Measurements from ENCODE around the gene CAMSAP2. TPM values are rescaled to one million over a fixed set of nuclear protein-coding genes. Genes with fewer than 3 reads are reported as not detected.

Gene CAMSAP2
- total RNA-seq, 2 donors from 2014 or later: 5.4 to 7.5 TPM

DNA sequence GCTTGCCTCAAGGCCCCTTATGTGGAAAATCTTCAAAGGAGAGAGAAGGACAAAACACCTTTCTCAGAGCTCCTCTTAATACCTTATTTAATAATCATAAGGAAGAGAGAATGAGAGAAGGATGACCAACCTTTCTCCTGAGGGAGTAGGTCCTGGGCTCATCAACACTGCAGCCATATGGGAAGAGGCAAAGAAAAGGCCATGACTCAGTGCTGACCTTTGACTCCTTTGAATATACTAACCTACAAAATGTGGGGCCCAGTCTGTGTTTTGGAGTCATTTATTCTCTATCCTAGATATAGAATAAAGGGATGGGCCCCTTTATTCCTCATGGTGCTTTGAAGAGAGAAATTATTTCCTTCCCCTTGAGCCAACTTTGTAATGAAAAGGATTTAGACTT, 38.3 kb downstream of the CAMSAP2 start:
- TF ChIP-seq, protein P1, sequence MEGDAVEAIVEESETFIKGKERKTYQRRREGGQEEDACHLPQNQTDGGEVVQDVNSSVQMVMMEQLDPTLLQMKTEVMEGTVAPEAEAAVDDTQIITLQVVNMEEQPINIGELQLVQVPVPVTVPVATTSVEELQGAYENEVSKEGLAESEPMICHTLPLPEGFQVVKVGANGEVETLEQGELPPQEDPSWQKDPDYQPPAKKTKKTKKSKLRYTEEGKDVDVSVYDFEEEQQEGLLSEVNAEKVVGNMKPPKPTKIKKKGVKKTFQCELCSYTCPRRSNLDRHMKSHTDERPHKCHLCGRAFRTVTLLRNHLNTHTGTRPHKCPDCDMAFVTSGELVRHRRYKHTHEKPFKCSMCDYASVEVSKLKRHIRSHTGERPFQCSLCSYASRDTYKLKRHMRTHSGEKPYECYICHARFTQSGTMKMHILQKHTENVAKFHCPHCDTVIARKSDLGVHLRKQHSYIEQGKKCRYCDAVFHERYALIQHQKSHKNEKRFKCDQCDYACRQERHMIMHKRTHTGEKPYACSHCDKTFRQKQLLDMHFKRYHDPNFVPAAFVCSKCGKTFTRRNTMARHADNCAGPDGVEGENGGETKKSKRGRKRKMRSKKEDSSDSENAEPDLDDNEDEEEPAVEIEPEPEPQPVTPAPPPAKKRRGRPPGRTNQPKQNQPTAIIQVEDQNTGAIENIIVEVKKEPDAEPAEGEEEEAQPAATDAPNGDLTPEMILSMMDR (IDR thresholded peaks at IDR 0.05): no peak
- H3K9me3 ChIP-seq: no peaks in the 10 kb centered on the region
- H3K9ac ChIP-seq (ENCODE audit: low read depth in 2 of 2, low read length in 2 of 2): no peak overlapping the region
- no peak overlapping the region for H3K27ac ChIP-seq
- DNase-seq: no peak
- H3K27me3 ChIP-seq: no peaks in the 10 kb centered on the region
- no peaks in the 10 kb centered on the region for H3K4me1 ChIP-seq
- H3K4me3 ChIP-seq: no peak overlapping the region
- intact Hi-C loops (cut with DNase I): no loop called here
- H3K36me3 ChIP-seq: no peaks in the 10 kb centered on the region

DNA sequence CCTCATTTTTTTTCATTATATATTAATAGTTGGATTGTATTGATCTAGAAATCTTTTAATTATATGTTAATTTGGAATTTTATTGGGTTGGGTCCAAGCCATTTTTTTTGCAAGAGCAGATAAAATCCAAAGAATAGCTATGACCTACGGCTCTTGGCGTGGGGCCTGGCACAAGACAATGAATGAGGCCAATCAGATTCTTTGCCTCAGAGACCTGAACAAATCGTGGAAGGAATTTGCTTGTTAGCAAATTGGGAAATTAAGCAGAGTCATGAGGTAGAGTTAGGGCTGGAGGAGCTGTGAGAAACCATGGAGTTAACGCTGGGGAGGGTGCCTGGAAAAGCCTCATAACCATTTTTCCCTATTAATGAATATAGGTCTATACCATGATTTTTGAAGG, 40.1 kb downstream of the CAMSAP2 start:
- H3K4me1 ChIP-seq: no peaks in the 10 kb centered on the region
- no peak overlapping the region for H3K27ac ChIP-seq
- H3K9ac ChIP-seq (ENCODE audit: low read depth in 2 of 2, low read length in 2 of 2): no peak overlapping the region
- H3K27me3 ChIP-seq: no peaks in the 10 kb centered on the region
- H3K4me3 ChIP-seq: no peak overlapping the region
- TF ChIP-seq, protein P1 (IDR thresholded peaks at IDR 0.05): no peak
- no peaks in the 10 kb centered on the region for H3K9me3 ChIP-seq
- DNase-seq: no peak
- intact Hi-C loops (cut with DNase I): no loop called here
- H3K36me3 ChIP-seq: no peaks in the 10 kb centered on the region

DNA sequence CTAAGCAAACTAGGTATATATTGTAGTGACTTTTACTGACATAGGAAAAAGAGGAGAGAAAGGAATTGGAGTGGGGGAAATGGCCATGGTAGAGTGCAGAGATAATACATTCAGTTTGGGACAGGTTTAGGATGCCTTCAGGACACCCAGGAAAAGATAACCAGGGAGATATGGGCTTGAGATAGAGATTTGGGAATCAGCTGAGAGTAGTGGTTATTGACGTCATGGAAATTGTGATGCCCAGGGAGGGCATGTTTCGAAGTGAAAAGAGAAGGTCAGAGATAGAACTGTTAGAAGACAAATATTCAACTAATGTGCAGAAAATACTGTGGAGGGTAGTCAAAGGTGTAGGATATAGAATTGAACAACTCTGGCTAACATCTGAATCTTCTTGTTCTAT, 40.6 kb downstream of the CAMSAP2 start:
- Histone ChIP-seq H3K4me3 (no peak overlapping the region), H3K9me3 (no peaks in the 10 kb centered on the region), H3K27ac (no peak overlapping the region), H3K4me1 (no peaks in the 10 kb centered on the region), H3K9ac (ENCODE audit: low read depth in 2 of 2, low read length in 2 of 2) (no peak overlapping the region), H3K36me3 (no peaks in the 10 kb centered on the region), H3K27me3 (no peaks in the 10 kb centered on the region)
- intact Hi-C loops (cut with DNase I): no loop called here
- TF ChIP-seq, protein P1 (IDR thresholded peaks at IDR 0.05): no peak
- DNase-seq: no peak

DNA sequence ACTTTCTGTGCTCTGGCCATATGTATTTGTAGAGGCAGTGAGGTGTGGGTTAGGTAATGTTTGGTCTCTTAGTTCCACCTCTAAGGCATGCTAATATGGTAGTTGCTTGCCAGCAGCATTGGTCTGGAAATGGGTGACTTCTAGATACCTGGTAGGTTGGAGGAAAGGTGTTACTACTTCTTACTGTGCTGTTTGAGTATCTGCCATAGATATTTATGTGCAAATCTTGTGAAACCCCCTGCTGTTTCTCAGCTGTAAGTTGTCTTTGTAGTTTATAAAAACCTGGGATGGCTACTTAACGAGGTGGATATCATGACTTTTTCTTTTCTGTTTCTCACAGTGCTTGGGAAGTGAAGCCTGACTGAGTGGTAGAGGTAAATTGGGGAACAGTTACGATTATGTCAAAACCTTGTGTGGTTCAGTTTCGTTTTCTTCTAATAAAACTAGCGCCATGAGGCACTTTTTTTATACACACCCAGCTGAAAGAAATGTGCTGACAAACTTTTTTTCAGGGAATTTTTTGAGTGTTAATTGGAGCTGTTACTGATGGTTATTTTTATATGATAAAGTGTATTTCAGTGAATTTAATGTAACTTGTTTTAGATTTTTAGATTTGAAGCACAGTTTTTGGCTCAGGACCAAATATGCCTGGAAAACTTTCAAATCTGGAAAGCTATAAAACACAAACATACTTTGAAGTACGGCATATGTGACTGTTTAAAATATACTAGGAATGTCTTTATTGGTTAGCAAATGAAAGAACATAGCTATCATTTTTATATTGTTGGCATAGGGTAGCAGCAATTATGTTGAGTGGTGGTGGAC, 42.1 kb downstream of the CAMSAP2 start:
- no peaks in the 10 kb centered on the region for H3K4me1 ChIP-seq
- no peaks in the 10 kb centered on the region for H3K9me3 ChIP-seq
- no peak overlapping the region for H3K4me3 ChIP-seq
- intact Hi-C loops (cut with DNase I): loop anchor here (10.0 kb wide), 1 partner anchor 96 kb away; no protein-coding TSS in a partner anchor
- H3K27ac ChIP-seq: no peak overlapping the region
- no peak overlapping the region for H3K9ac ChIP-seq (ENCODE audit: low read depth in 2 of 2, low read length in 2 of 2)
- TF ChIP-seq, protein P1 (IDR thresholded peaks at IDR 0.05): no peak
- no peaks in the 10 kb centered on the region for H3K36me3 ChIP-seq
- H3K27me3 ChIP-seq: no peaks in the 10 kb centered on the region
- no peak for DNase-seq

DNA sequence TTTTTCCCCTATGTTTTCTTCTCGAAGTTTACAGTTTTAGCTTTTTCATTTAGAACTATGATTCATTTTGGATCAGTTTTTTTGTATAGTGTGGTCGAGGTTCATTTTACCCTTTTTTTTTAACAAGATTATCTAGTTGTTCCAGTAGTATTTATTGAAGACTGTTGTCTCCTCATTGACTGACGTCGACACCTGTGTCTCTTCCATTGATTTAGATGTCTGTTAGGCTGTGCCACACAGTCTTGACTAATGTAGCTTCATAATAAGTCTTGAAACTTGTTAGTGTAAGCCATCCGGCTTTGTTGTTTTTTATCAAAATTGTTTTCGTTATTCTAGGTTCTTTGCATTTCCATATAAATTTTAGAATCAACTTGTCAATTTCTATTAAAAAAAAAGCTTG, 45.2 kb downstream of the CAMSAP2 start:
- H3K4me1 ChIP-seq: no peaks in the 10 kb centered on the region
- H3K27me3 ChIP-seq: no peaks in the 10 kb centered on the region
- DNase-seq: no peak
- no peak overlapping the region for H3K9ac ChIP-seq (ENCODE audit: low read depth in 2 of 2, low read length in 2 of 2)
- H3K36me3 ChIP-seq: no peaks in the 10 kb centered on the region
- no peaks in the 10 kb centered on the region for H3K9me3 ChIP-seq
- H3K4me3 ChIP-seq: no peak overlapping the region
- intact Hi-C loops (cut with DNase I): loop anchor here (10.0 kb wide), 1 partner anchor 99 kb away; no protein-coding TSS in a partner anchor
- TF ChIP-seq, protein P1 (IDR thresholded peaks at IDR 0.05): no peak
- H3K27ac ChIP-seq: no peak overlapping the region
